HepG2 (cell line): ENCODE data around the gene AGPAT3. TPM values are rescaled to one million over a fixed set of nuclear protein-coding genes. Genes with fewer than 3 reads are reported as not detected.

Experiments used
- ATAC-seq: fragments of 200-7000 bp; cut with Tn5 transposase; 3 replicates; pipeline ENCODE4 v1.9.1; 2020; ENCODE audit warnings: mild to moderate bottlenecking, moderate library complexity
- BruUV-seq: library from RNA; stranded (reverse); fragments of 400-500 nt; replicated peaks from 2 replicates; lab custom pipeline; 2021; lab: Mats Ljungman, UMichigan
- CTCF ChIA-PET: fragments of 300-600 bp; formaldehyde crosslinking; extraction: SDS; loops from one replicate; lab custom pipeline; 2021; ENCODE audit warnings: low total read pairs, inconsistent platforms, low intra/inter-chr PET ratio; lab: Yijun Ruan, JAX
- POLR2A ChIA-PET: fragments of 350-600 bp; sonication (Branson Sonifier 250); formaldehyde crosslinking; loops from one replicate; lab custom pipeline; 2020; ENCODE audit warnings: antibody characterized with exemption, inconsistent platforms; lab: Yijun Ruan, JAX
- DNase-seq: peaks from one replicate; pipeline ENCODE4 v3.0.0-alpha.2; 2015; ENCODE audit warnings: low spot score
- FAIRE-seq: peaks from 3 replicates; lab custom pipeline; 2011; peaks lifted over from hg19 to GRCh38; lab: Jason Lieb, UNC
- H2AFZ ChIP-seq: one replicate; pipeline ENCODE4 v1.6.1; 2011; ENCODE audit warnings: low read length, inconsistent platforms
- H3K27ac ChIP-seq: fragments of 300-600 bp; 3 replicates; pipeline ENCODE4 v1.8.0; 2011; ENCODE audit warnings: mixed run types, mild to moderate bottlenecking, mixed read lengths, low read length, inconsistent platforms; ENCODE audit not compliant: insufficient read depth; ENCODE audit errors: extremely low read length
- H3K27me3 ChIP-seq, 2 experiments: fragments of 200-600 bp in 1 of 2; 2 replicates in 1 of 2; 3 replicates in 1 of 2; pipeline versions ENCODE4 v1.6.0 to v1.8.0; 2011; ENCODE audit warnings: low read length in 2 of 2, mild to moderate bottlenecking in 2 of 2, moderate library complexity in 2 of 2, inconsistent platforms in 1 of 2; ENCODE audit not compliant: insufficient read depth in 2 of 2, control insufficient read depth in 1 of 2
- H3K36me3 ChIP-seq, 2 experiments: fragments of 200-600 bp in 1 of 2; replicated peaks in 1 of 2; 2 replicates in 1 of 2; 3 replicates in 1 of 2; pipeline versions ENCODE4 v1.5.1 to v1.8.0; 2011; ENCODE audit warnings: low read length in 2 of 2, inconsistent platforms in 1 of 2; ENCODE audit not compliant: insufficient read depth in 2 of 2, control insufficient read depth in 1 of 2
- H3K4me1 ChIP-seq: 2 replicates; pipeline ENCODE4 v1.5.1; 2012; ENCODE audit warnings: low read length, inconsistent platforms; ENCODE audit not compliant: insufficient read depth
- H3K4me2 ChIP-seq: 2 replicates; pipeline ENCODE4 v1.6.0; 2011; ENCODE audit warnings: low read depth, low read length, inconsistent platforms
- H3K4me3 ChIP-seq, 3 experiments: fragments of 200-600 bp in 1 of 3; sonication (generic), shearing (Covaris generic) in 1 of 3; replicated peaks in 1 of 3; 2 replicates each; pipeline ENCODE4 v1.5.1; 2011 to 2016; ENCODE audit warnings: low read length in 3 of 3, inconsistent platforms in 2 of 3, low read depth in 2 of 3, mild to moderate bottlenecking in 2 of 3, control low read depth in 1 of 3, mixed read lengths in 1 of 3; ENCODE audit not compliant: insufficient read depth in 1 of 3
- H3K79me2 ChIP-seq: one replicate; pipeline ENCODE4 v1.6.1; 2011; ENCODE audit warnings: low read length, inconsistent platforms; ENCODE audit not compliant: insufficient read depth
- H3K9ac ChIP-seq: 2 replicates; pipeline ENCODE4 v1.6.0; 2011; ENCODE audit warnings: mild to moderate bottlenecking, low read depth, low read length, inconsistent platforms; ENCODE audit not compliant: insufficient read depth
- H3K9me3 ChIP-seq: 2 replicates; pipeline ENCODE4 v1.5.1; 2012; ENCODE audit warnings: mild to moderate bottlenecking, low read length
- H4K20me1 ChIP-seq: 2 replicates; pipeline ENCODE4 v1.6.0; 2011; ENCODE audit warnings: inconsistent platforms, mild to moderate bottlenecking, low read length, moderate library complexity; ENCODE audit not compliant: insufficient read depth
- ARHGAP35 ChIP-seq: sonication (generic); formaldehyde crosslinking; IDR thresholded peaks from 2 replicates; pipeline ENCODE4 v1.9.0; 2022; ENCODE audit warnings: mild to moderate bottlenecking, inconsistent platforms, moderate library complexity, missing genetic modification reagents, borderline replicate concordance
- DPF2 ChIP-seq: sonication (generic); formaldehyde crosslinking; IDR thresholded peaks from 2 replicates; pipeline ENCODE4 v1.4.0; 2020; ENCODE audit warnings: mild to moderate bottlenecking, low read depth, missing genetic modification reagents, borderline replicate concordance
- HCFC1 ChIP-seq: fragments of 150-350 bp; IDR thresholded peaks from 2 replicates; pipeline ENCODE4 v1.6.1; 2014; ENCODE audit warnings: low read depth, low read length
- HOXD1 ChIP-seq: sonication (generic); formaldehyde crosslinking; IDR thresholded peaks from 2 replicates; pipeline ENCODE4 v1.5.0; 2020; ENCODE audit warnings: missing genetic modification reagents
- KLF13 ChIP-seq: sonication (generic); formaldehyde crosslinking; IDR thresholded peaks from 2 replicates; pipeline ENCODE4 v1.4.0; 2020; ENCODE audit warnings: mild to moderate bottlenecking, missing genetic modification reagents
- MAFF ChIP-seq: IDR thresholded peaks from 2 replicates; pipeline ENCODE4 v1.6.1; 2011; ENCODE audit warnings: low read depth, low read length, improper control_type of control experiment
- MAFK ChIP-seq, 2 experiments: IDR thresholded peaks in 1 of 2; conservative IDR thresholded peaks in 1 of 2; 2 replicates each; pipeline ENCODE4 v1.6.1; 2011; ENCODE audit warnings: improper control_type of control experiment in 2 of 2, low read length in 2 of 2
- NR1H2 ChIP-seq: sonication (generic); formaldehyde crosslinking; IDR thresholded peaks from 2 replicates; pipeline ENCODE4 v1.8.1; 2022; ENCODE audit warnings: low read depth, missing genetic modification reagents, borderline replicate concordance
- ZNF577 ChIP-seq: sonication (generic); formaldehyde crosslinking; IDR thresholded peaks from 2 replicates; pipeline ENCODE4 v1.4.0; 2020; ENCODE audit warnings: mild to moderate bottlenecking, low read depth, missing genetic modification reagents, borderline replicate concordance
- WGBS: methylation state at CpG from one replicate; pipeline ENCODE4 v1.1.6; 2017; ENCODE audit warnings: low lambda C conversion rate; 5-methylcytosine and 5-hydroxymethylcytosine counted together
- in situ Hi-C: cut with HindIII; loops from 2 replicates; pipeline ENCODE4 v1.10.0; 2017; ENCODE audit warnings: low pct_unique_long_range_greater_than_20kb; ENCODE audit not compliant: extremely low pct_ligation_motif_present
- intact Hi-C: fragments of 100-400 bp; cut with micrococcal nuclease; formaldehyde crosslinking; loops from one replicate; pipeline ENCODE4 v1.10.0; 2022; ENCODE audit not compliant: unreplicated experiment
- polyA plus RNA-seq, 8 experiments: library from polyadenylated mRNA; depleted of rRNA in 3 of 8; stranded (reverse) in 7 of 8; unstranded in 1 of 8; fragments of >200 nt; fragmentation: Illumina TruSeq in 4 of 8; extraction: Trizol in 4 of 8; gene quantifications; 2 replicates each; pipeline versions ENCODE4 v1.2.1 to v1.2.3, GENCODE V29; 2011 to 2016; ENCODE audit warnings: low read depth in 4 of 8, missing spikeins in 1 of 8, mixed read lengths in 1 of 8; ENCODE audit not compliant: insufficient read depth in 1 of 8
- total RNA-seq, 5 experiments: library from RNA; depleted of rRNA; stranded (reverse); fragments of >200 nt; fragmentation: Illumina TruSeq; extraction: Trizol; gene quantifications; 2 replicates each; pipeline ENCODE4 v1.2.3, GENCODE V29; 2016; ENCODE audit warnings: low read depth in 1 of 5

The AGPAT3 gene
- total and polyA plus RNA-seq, 2 of the 13 experiments (the other 11 are each of a cell fraction or from before 2014, with no cell fraction given) = 32.2 to 54.4 TPM

DNA sequence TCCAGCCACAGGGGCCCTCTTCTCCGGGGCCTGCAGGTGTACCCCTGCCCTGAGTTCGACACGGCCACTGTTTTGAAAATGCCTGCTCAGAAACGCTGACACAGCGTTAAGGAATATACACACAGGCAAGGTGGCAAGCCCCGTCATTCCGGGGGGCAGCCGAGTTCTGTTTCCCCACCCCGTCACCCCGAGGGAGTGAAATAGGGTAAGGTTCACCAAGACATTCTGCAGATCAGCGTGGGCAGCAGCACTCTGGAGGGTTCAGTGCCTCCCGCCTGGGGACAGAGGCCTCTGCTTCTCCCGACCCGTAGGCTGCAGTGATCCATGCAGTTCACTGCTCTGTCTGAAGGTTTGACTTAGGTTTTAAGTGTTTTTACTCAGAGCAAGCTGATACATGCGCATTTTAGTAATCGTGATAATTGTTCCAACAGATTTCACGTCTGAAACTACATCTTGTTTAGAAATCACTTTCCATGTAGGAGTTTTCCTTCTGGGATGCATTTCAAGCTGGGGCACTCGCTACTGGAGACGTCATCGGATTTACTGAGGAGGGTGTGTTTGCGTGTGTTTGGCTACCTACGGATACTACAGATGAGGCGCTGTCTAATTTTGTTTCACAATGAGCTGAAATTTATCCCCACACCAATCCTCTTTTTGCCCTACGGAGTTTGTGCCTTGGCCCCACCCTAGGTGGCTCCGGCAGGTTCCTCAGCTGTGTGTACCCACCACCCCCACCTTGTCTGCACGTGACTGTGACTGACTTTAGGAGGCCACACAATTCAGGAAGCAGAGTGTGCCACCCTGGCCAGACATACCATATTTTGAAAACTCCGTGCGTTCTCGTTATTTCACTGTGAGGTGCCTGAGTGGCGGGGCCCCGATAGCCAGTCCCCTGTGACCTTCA lies 63.5 kb downstream of the AGPAT3 start:
- no peak overlapping the region for H2AFZ ChIP-seq
- WGBS = 96% methylated on average over 31 of the region's 31 CpGs
- DNase-seq = no peak
- CTCF ChIA-PET = no interaction called here
- H3K4me1 ChIP-seq = peaks cover 21% of the 10 kb centered on the region
- in situ Hi-C loops (no loop called here), intact Hi-C loops (no loop called here)
- H4K20me1 ChIP-seq = peaks cover 9% of the 10 kb centered on the region; the same call in 1 of the 2 replicates
- H3K36me3 ChIP-seq = peaks cover 7 to 28% of the 10 kb centered on the region in 2 experiments; a peak in 4 of 5 replicates
- H3K9me3 ChIP-seq = no peaks in the 10 kb centered on the region
- no peak overlapping the region for H3K9ac ChIP-seq
- FAIRE-seq = no peak
- H3K4me2 ChIP-seq = no peak overlapping the region
- no peak for ATAC-seq
- POLR2A ChIA-PET = no interaction called here
- no peaks in the 10 kb centered on the region for H3K27me3 ChIP-seq
- no peak for TF ChIP-seq ARHGAP35
- TF ChIP-seq MAFF = peak; percentile 97
- peak; percentile 96 to 98 for TF ChIP-seq MAFK (conservative IDR thresholded peaks at IDR 0.05 in 1 of 2, IDR thresholded peaks at IDR 0.05 in 1 of 2; ENCODE audit: low read length in 2 of 2)
- no peak overlapping the region for H3K4me3 ChIP-seq
- BruUV-seq = no TSS peak
- no peak overlapping the region for H3K27ac ChIP-seq
- peaks cover 11% of the 10 kb centered on the region for H3K79me2 ChIP-seq

DNA sequence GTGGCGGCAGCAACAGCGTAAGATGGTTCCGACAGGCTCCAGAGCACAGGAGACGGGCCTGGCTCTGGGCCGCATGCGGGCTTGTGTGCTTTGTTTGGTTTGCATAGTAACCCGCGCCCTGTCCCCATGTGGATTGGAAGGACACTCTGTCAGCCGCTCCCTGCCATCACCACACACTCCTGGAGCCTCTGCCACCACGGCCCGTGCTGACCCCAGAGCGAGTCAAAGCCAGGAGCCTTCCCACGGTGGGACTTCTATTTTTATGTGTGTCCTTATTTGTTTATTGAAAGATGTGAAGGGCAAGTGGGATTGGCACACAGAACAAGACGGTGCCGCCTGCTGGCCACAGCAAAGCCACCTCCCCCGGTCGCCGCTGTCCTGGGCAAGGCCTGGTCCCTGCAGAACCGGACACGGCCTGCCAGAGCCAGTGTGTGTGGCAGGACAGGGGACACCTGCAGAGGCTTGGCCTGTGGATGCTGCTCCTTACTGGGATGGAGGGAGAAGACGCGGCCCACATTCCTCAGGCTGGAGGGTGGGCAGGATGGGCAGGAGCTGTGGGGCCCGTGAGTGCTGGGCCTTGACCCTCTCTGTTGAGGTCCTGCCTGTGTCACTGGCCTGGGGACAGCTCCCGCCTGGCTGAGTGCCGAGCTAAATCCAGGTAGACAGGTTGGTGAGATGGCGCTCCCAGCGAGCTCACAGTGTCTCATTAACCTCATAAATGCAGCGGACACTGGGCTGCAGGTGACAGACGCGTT lies 64.4 kb downstream of the AGPAT3 start:
- POLR2A ChIA-PET = no interaction called here
- CTCF ChIA-PET = no interaction called here
- Histone ChIP-seq H4K20me1 (peaks cover 10% of the 10 kb centered on the region; the same call in 1 of the 2 replicates), H3K4me3 (no peak overlapping the region), H3K27me3 (no peaks in the 10 kb centered on the region), H3K9me3 (no peaks in the 10 kb centered on the region), H3K4me1 (peaks cover 13% of the 10 kb centered on the region), H3K79me2 (peaks cover 9% of the 10 kb centered on the region), H3K36me3 (peaks cover 7 to 28% of the 10 kb centered on the region in 2 experiments; a peak in 4 of 5 replicates), H3K27ac (no peak overlapping the region), H3K4me2 (no peak overlapping the region), H2AFZ (no peak overlapping the region), H3K9ac (no peak overlapping the region)
- intact Hi-C loops (no loop called here), in situ Hi-C loops (no loop called here)
- ATAC-seq (no peak), DNase-seq (no peak), FAIRE-seq (no peak)
- TF ChIP-seq HCFC1 (no peak), ZNF577 (no peak), KLF13 (CRISPR knock-in tag) (no peak), DPF2 (CRISPR knock-in tag) (no peak), NR1H2 (CRISPR knock-in tag) (no peak), HOXD1 (CRISPR knock-in tag) (no peak)
- no TSS peak for BruUV-seq
- 94% methylated on average over 14 of the region's 30 CpGs for WGBS
